ENCODE results near the gene SLC17A9.

DNA sequence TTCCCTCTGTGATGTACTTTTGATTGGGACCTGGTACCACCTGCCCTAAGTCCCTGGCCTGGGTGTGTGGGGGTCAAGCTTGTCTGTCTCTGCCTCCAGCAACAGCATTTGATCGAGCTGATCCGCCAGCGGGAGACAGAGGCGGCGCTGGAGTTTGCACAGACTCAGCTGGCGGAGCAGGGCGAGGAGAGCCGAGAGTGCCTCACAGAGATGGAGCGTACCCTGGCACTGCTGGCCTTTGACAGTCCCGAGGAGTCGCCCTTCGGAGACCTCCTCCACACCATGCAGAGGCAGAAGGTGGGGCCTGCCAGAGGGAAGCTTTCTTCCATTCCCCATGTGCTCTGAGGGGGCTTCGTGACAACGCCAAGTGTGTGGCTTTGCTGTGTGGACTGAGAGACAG, 9.1 kb upstream of the SLC17A9 start:
- TF ChIP-seq POLR2A (IDR thresholded peaks at IDR 0.05; ENCODE audit: low read length): no peak
- TF ChIP-seq GATA1 (IDR thresholded peaks at IDR 0.05; ENCODE audit: low read depth, low read length): no peak
